HCT116 (cell line): Measurements from ENCODE around the gene LRRC74B. TPM values are rescaled to one million over a fixed set of nuclear protein-coding genes. Genes with fewer than 3 reads are reported as not detected.

Source experiments
- ATAC-seq: fragments of 200-7000 bp; cut with Tn5 transposase; 2 replicates; pipeline ENCODE4 v1.9.1; 2020; ENCODE audit warnings: mild to moderate bottlenecking, moderate library complexity
- BruUV-seq: library from RNA; stranded (reverse); fragments of 400-500 nt; replicated peaks from 2 replicates; lab custom pipeline; 2021; lab: Mats Ljungman, UMichigan
- CTCF ChIA-PET: fragments of 300-600 bp; sonication (Branson Sonifier 250); formaldehyde crosslinking; loops from one replicate; lab custom pipeline; 2021; ENCODE audit warnings: antibody characterized with exemption; lab: Charles Lee
- POLR2A ChIA-PET: fragments of 300-600, 350-600 bp; sonication (Branson Sonifier 250); formaldehyde crosslinking; loops from one replicate; lab custom pipeline; 2021; ENCODE audit warnings: antibody characterized with exemption; lab: Charles Lee
- RAD21 ChIA-PET, 2 experiments: fragments of 300-600 bp; sonication (Branson Sonifier 250); formaldehyde crosslinking; loops; one replicate each; lab custom pipeline; 2023; ENCODE audit warnings: low total read pairs in 2 of 2; ENCODE audit not compliant: uncharacterized antibody in 2 of 2, unreplicated experiment in 2 of 2, low non-redundant PET in 1 of 2; lab: Charles Lee
- DNase-seq: peaks from one replicate; pipeline ENCODE4 v3.0.0-alpha.2; 2010; ENCODE audit warnings: low read depth, low spot score
- H2AFZ ChIP-seq: fragments of 200-600 bp; shearing (Covaris generic), sonication (generic); 2 replicates; pipeline ENCODE4 v1.6.1; 2017; ENCODE audit warnings: low read depth, mixed run types, mixed read lengths, antibody characterized with exemption, low read length; ENCODE audit not compliant: poor library complexity, severe bottlenecking
- H3K27ac ChIP-seq: 2 replicates; pipeline ENCODE4 v1.5.1; 2012; ENCODE audit warnings: low read depth, low read length
- H3K27me3 ChIP-seq: fragments of 200-600 bp; sonication (generic); 2 replicates; pipeline ENCODE4 v1.6.1; 2016; ENCODE audit warnings: mixed run types, low read length, mixed read lengths; ENCODE audit not compliant: insufficient read depth
- H3K36me3 ChIP-seq, 2 experiments: fragments of 200-500 bp in 1 of 2; fragments of 200-600 bp in 1 of 2; sonication (Bioruptor generic) in 1 of 2; sonication (generic) in 1 of 2; 2 replicates each; pipeline versions ENCODE4 v1.5.1 to v1.6.1; 2014 to 2016; ENCODE audit warnings: low read length in 2 of 2, inconsistent platforms in 1 of 2, mixed read lengths in 1 of 2, mixed run types in 1 of 2; ENCODE audit not compliant: insufficient read depth in 2 of 2, control insufficient read depth in 1 of 2
- H3K4me1 ChIP-seq, 2 experiments: fragments of 200-600 bp in 1 of 2; sonication (generic) in 1 of 2; 2 replicates each; pipeline versions ENCODE4 v1.5.1 to v1.6.1; 2012 to 2017; ENCODE audit warnings: low read length in 2 of 2, inconsistent platforms in 1 of 2, mild to moderate bottlenecking in 1 of 2, mixed read lengths in 1 of 2, mixed run types in 1 of 2, moderate library complexity in 1 of 2; ENCODE audit not compliant: insufficient read depth in 2 of 2, control insufficient read depth in 1 of 2
- H3K4me2 ChIP-seq: fragments of 200-600 bp; sonication (generic); 2 replicates; pipeline ENCODE4 v1.6.1; 2017; ENCODE audit warnings: mixed run types, low read length, mixed read lengths
- H3K4me3 ChIP-seq, 2 experiments: fragments of 200-600 bp in 1 of 2; sonication (generic) in 1 of 2; replicated peaks in 1 of 2; 2 replicates each; pipeline ENCODE4 v1.5.1; 2011 to 2016; ENCODE audit warnings: low read length in 2 of 2, control low read depth in 1 of 2, low read depth in 1 of 2, mild to moderate bottlenecking in 1 of 2, mixed read lengths in 1 of 2, mixed run types in 1 of 2
- H3K79me2 ChIP-seq: fragments of 200-600 bp; sonication (generic); 2 replicates; pipeline ENCODE4 v1.6.1; 2017; ENCODE audit warnings: mild to moderate bottlenecking, mixed run types, low read length, moderate library complexity, mixed read lengths; ENCODE audit not compliant: insufficient read depth
- H3K9ac ChIP-seq: fragments of 200-600 bp; sonication (generic); 2 replicates; pipeline ENCODE4 v1.6.1; 2016; ENCODE audit warnings: low read length, mixed read lengths
- H3K9me2 ChIP-seq: fragments of 200-600 bp; sonication (generic), shearing (Covaris generic); 2 replicates; pipeline ENCODE4 v1.6.1; 2017; ENCODE audit warnings: mixed run types, mild to moderate bottlenecking, moderate library complexity; ENCODE audit not compliant: insufficient read depth
- H3K9me3 ChIP-seq, 2 experiments: fragments of 200-500 bp in 1 of 2; fragments of 200-600 bp in 1 of 2; sonication (Bioruptor generic) in 1 of 2; sonication (generic) in 1 of 2; 2 replicates each; pipeline ENCODE4 v1.6.1; 2014 to 2017; ENCODE audit warnings: low read length in 2 of 2, mixed read lengths in 2 of 2, inconsistent platforms in 1 of 2, low read depth in 1 of 2, mild to moderate bottlenecking in 1 of 2, mixed run types in 1 of 2, moderate library complexity in 1 of 2; ENCODE audit not compliant: control insufficient read depth in 1 of 2, insufficient read depth in 1 of 2
- H4K20me1 ChIP-seq: fragments of 200-600 bp; sonication (generic), shearing (Covaris generic); 2 replicates; pipeline ENCODE4 v1.6.1; 2017; ENCODE audit warnings: mixed run types, mild to moderate bottlenecking, moderate library complexity; ENCODE audit not compliant: insufficient read depth
- ATF3 ChIP-seq: IDR thresholded peaks from 2 replicates; pipeline ENCODE4 v1.6.1; 2012
- CBX3 ChIP-seq: IDR thresholded peaks from 2 replicates; pipeline ENCODE4 v1.6.1; 2012; ENCODE audit warnings: low read depth
- CEBPB ChIP-seq: IDR thresholded peaks from 2 replicates; pipeline ENCODE4 v1.6.1; 2012; ENCODE audit warnings: low read depth
- ELF1 ChIP-seq: IDR thresholded peaks from 2 replicates; pipeline ENCODE4 v1.6.1; 2012; ENCODE audit warnings: low read depth, borderline replicate concordance
- EZH2 ChIP-seq: fragments of 200-600 bp; sonication (generic); IDR thresholded peaks from 2 replicates; pipeline ENCODE4 v1.6.1; 2017; ENCODE audit warnings: antibody characterized with exemption, mixed run types
- EZH2phosphoT487 ChIP-seq: fragments of 200-600 bp; IDR thresholded peaks from 2 replicates; pipeline ENCODE4 v1.6.1; 2018; ENCODE audit warnings: antibody characterized with exemption, borderline replicate concordance
- JUND ChIP-seq: IDR thresholded peaks from 2 replicates; pipeline ENCODE4 v1.6.1; 2012
- MAX ChIP-seq: IDR thresholded peaks from 2 replicates; pipeline ENCODE4 v1.6.1; 2012
- POLR2A ChIP-seq: IDR thresholded peaks from 2 replicates; pipeline ENCODE4 v1.7.0; 2011; ENCODE audit warnings: borderline replicate concordance; ENCODE audit not compliant: insufficient read depth, insufficient read length; ENCODE audit errors: extremely low read depth
- POLR2AphosphoS5 ChIP-seq: IDR thresholded peaks from 2 replicates; pipeline ENCODE4 v1.6.1; 2011; ENCODE audit warnings: mild to moderate bottlenecking, low read depth, low read length, moderate library complexity
- RAD21 ChIP-seq: IDR thresholded peaks from 2 replicates; pipeline ENCODE4 v1.6.1; 2012; ENCODE audit warnings: low read depth, mild to moderate bottlenecking
- SP1 ChIP-seq: IDR thresholded peaks from 2 replicates; pipeline ENCODE4 v1.6.1; 2012; ENCODE audit warnings: low read depth
- SRF ChIP-seq: IDR thresholded peaks from 2 replicates; pipeline ENCODE4 v1.6.1; 2012; ENCODE audit warnings: low read depth
- YY1 ChIP-seq: IDR thresholded peaks from 2 replicates; pipeline ENCODE4 v1.6.1; 2011; ENCODE audit warnings: low read length, low read depth, moderate library complexity, mild to moderate bottlenecking; ENCODE audit not compliant: insufficient replicate concordance; ENCODE audit errors: extremely low read depth
- intact Hi-C: fragments of 100-400 bp; cut with micrococcal nuclease; formaldehyde crosslinking; loops from 2 replicates; pipeline ENCODE4 v1.10.0; 2022
- total RNA-seq: library from RNA; stranded (reverse); gene quantifications from one replicate; pipeline ENCODE4 v1.2.1, GENCODE V29; 2021; ENCODE audit not compliant: unreplicated experiment
- TF ChIP-seq, protein P1 (sequence below): IDR thresholded peaks from 2 replicates; pipeline ENCODE4 v1.6.1; 2011; ENCODE audit warnings: mild to moderate bottlenecking, low read length, moderate library complexity; ENCODE audit not compliant: insufficient replicate concordance; ENCODE audit errors: extremely low read depth

Gene LRRC74B
- total RNA-seq, 1 experiment from 2014 or later: not detected

DNA sequence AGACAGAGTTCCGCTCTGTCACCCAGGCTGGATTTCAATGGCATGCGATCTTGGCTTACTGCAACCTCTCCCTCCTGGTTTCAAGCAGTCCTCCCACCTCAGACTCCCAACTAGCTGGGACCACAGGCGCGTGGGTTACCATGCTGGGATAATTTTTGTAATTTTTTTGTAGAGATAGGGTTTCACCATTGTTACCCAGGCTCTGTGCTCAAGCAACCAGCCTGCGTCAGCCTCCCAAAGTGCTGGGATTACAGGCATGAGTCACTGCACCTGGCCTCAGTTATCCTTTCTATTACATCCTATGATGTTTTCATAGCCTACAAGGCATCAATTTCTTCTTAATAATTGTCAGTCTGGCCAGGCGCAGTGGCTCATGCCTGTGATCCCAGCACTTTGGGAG, 36.5 kb downstream of the LRRC74B start:
- TF ChIP-seq ATF3 (no peak), MAX (no peak), SP1 (no peak), ELF1 (no peak), JUND (no peak), CBX3 (no peak), POLR2AphosphoS5 (no peak), RAD21 (no peak)
- DNase-seq (no peak), ATAC-seq (no peak)

DNA sequence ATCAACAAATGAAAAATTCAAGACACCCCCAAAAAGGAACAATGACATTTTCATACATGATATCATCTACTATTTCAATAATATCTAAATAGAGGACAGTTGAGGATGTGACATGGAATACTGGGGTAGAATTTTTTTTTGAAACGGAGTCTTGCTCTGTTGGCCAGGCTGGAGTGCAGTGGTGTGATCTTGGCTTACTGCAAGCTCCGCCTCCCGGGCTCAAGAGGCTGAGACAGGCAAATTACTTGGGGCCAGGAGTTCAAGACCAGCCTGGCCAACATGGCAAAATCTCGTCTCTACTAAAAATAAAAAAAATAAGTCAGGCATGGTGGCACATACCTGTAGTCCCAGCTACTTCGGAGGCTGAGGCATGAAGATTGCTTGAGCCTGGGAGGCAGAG, 41.4 kb downstream of the LRRC74B start:
- no peaks in the 10 kb centered on the region for H4K20me1 ChIP-seq
- RAD21 ChIA-PET: no interaction called here
- H3K9ac ChIP-seq: no peak overlapping the region
- H3K4me3 ChIP-seq: no peak overlapping the region
- CTCF ChIA-PET: no interaction called here
- no peaks in the 10 kb centered on the region for H3K36me3 ChIP-seq
- H3K4me1 ChIP-seq: no peaks in the 10 kb centered on the region
- no peak overlapping the region for H2AFZ ChIP-seq
- H3K9me3 ChIP-seq: no peaks in the 10 kb centered on the region
- DNase-seq (no peak), ATAC-seq (no peak)
- H3K4me2 ChIP-seq: no peak overlapping the region
- intact Hi-C loops: no loop called here
- H3K27ac ChIP-seq: no peak overlapping the region
- BruUV-seq: no TSS peak
- no peaks in the 10 kb centered on the region for H3K27me3 ChIP-seq
- H3K79me2 ChIP-seq: no peaks in the 10 kb centered on the region
- H3K9me2 ChIP-seq: no peaks in the 10 kb centered on the region
- TF ChIP-seq EZH2: no peak
- no peak for TF ChIP-seq ATF3
- TF ChIP-seq, protein P1, sequence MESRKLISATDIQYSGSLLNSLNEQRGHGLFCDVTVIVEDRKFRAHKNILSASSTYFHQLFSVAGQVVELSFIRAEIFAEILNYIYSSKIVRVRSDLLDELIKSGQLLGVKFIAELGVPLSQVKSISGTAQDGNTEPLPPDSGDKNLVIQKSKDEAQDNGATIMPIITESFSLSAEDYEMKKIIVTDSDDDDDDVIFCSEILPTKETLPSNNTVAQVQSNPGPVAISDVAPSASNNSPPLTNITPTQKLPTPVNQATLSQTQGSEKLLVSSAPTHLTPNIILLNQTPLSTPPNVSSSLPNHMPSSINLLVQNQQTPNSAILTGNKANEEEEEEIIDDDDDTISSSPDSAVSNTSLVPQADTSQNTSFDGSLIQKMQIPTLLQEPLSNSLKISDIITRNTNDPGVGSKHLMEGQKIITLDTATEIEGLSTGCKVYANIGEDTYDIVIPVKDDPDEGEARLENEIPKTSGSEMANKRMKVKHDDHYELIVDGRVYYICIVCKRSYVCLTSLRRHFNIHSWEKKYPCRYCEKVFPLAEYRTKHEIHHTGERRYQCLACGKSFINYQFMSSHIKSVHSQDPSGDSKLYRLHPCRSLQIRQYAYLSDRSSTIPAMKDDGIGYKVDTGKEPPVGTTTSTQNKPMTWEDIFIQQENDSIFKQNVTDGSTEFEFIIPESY: no peak
- no peak for TF ChIP-seq SP1
- TF ChIP-seq POLR2A: no peak
- no peak for TF ChIP-seq SRF
- no peak for TF ChIP-seq CEBPB
- TF ChIP-seq EZH2phosphoT487: no peak
- TF ChIP-seq YY1: no peak
- POLR2A ChIA-PET: no interaction called here

More for the DNA sequence above, 36.5 kb downstream of the LRRC74B start:
- no peaks in the 10 kb centered on the region for H3K4me1 ChIP-seq
- H3K4me3 ChIP-seq: no peak overlapping the region
- H3K9me2 ChIP-seq: no peaks in the 10 kb centered on the region
- no peaks in the 10 kb centered on the region for H3K9me3 ChIP-seq
- no peaks in the 10 kb centered on the region for H3K36me3 ChIP-seq
- H3K27ac ChIP-seq: no peak overlapping the region
- H3K9ac ChIP-seq: no peak overlapping the region
- RAD21 ChIA-PET: no interaction called here
- CTCF ChIA-PET: no interaction called here
- no peak overlapping the region for H3K4me2 ChIP-seq
- no peaks in the 10 kb centered on the region for H4K20me1 ChIP-seq
- H3K27me3 ChIP-seq: no peaks in the 10 kb centered on the region
- POLR2A ChIA-PET: no interaction called here
- intact Hi-C loops: no loop called here
- BruUV-seq: no TSS peak
- H3K79me2 ChIP-seq: no peaks in the 10 kb centered on the region
- H2AFZ ChIP-seq: no peak overlapping the region
